ENCODE results near the gene C1orf167.

- TF ChIP-seq CTCF (IDR thresholded peaks at IDR 0.05) (no peak), POLR2A (IDR thresholded peaks at IDR 0.05) (no peak)
These were observed 28.7 kb upstream of the C1orf167 start for GRCh38 chr1:11733306-11733705.

Data from uterus (tissue), 2 donors.